ENCODE data around the gene AKAP8L. TPM values are rescaled to one million over a fixed set of nuclear protein-coding genes. Genes with fewer than 3 reads are reported as not detected.

Gene AKAP8L
- total RNA-seq, 2 donors from 2014 or later: 147 to 196 TPM

DNA sequence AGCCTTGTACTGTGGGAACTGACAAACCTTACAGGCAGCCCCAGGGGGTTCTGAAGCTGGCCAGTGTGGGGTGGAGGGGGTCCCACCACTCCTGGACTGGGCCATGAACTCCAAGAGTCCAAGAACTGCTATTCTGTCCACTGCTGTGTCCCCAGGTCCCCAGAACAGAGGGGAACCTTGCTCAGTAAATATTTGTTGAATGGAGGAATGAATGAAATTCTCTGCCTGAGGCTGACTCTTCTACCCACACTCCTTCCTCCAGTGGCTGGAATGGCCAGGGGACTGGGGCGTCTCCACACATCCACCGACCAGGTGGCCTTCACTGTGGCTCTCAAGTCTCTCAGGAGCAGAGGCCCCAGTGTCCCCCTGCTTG is 19.3 kb upstream of the AKAP8L start:
- intact Hi-C loops (cut with DNase I): no loop called here

DNA sequence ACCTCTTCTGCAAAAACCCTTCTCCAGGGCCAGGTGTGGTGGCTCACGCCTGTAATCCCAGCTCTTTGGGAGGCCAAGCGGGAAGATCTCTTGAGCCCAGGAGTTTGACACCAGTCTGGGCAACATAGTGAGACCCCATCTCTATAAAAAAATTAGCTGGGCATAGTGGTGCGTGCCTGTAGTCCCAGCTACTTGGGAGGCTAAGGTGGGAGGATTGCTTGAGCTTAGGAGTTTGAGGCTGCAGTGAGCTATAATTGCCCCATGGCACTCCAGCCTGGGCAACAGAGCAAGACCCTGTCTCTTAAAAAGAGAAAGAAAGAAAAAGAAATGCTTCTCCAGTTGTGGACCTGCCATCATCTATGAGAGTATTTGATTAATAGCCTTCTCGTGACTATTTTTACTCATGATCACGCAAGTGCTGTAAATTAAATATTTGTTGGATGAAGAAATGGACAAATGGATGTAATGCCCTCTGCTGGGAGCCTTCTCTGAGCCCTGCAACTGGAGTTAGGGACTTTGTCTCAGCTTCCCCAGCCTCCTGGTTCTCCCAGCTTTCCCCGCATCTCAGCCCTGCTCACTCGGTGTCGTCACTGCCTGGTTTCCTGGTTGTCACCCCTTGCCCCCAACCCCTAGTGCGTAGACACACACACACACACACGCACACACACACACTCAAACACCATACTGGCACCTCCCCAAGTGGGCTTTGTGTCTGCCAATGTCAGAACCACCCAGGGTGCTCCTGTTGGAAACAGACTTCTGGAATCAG is 18.8 kb upstream of the AKAP8L start:
- no peak overlapping the region for H3K4me3 ChIP-seq
- no peak for ATAC-seq
- H3K27me3 ChIP-seq: no peaks in the 10 kb centered on the region
- H3K27ac ChIP-seq: peak overlapping the region in 2 of 4 donors; percentile 1 to 39
- TF ChIP-seq POLR2A (IDR thresholded peaks at IDR 0.05): no peak
- TF ChIP-seq, protein P1, sequence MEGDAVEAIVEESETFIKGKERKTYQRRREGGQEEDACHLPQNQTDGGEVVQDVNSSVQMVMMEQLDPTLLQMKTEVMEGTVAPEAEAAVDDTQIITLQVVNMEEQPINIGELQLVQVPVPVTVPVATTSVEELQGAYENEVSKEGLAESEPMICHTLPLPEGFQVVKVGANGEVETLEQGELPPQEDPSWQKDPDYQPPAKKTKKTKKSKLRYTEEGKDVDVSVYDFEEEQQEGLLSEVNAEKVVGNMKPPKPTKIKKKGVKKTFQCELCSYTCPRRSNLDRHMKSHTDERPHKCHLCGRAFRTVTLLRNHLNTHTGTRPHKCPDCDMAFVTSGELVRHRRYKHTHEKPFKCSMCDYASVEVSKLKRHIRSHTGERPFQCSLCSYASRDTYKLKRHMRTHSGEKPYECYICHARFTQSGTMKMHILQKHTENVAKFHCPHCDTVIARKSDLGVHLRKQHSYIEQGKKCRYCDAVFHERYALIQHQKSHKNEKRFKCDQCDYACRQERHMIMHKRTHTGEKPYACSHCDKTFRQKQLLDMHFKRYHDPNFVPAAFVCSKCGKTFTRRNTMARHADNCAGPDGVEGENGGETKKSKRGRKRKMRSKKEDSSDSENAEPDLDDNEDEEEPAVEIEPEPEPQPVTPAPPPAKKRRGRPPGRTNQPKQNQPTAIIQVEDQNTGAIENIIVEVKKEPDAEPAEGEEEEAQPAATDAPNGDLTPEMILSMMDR (IDR thresholded peaks at IDR 0.05): peak in 4 of 7 experiments; percentile 19 to 32 (median 28)
- 60 to 62% methylated on average over 10 of the region's 10 CpGs for WGBS, 2 donors
- H3K4me1 ChIP-seq: peaks cover 25% of the 10 kb centered on the region
- DNase-seq: peak in 1 of 4 donors; percentile 38
- intact Hi-C loops (cut with DNase I): no loop called here
- no peaks in the 10 kb centered on the region for H3K9me3 ChIP-seq
- H3K36me3 ChIP-seq (replicated peaks in 1 of 2; ENCODE audit: insufficient read depth in 1 of 2, low read depth in 2 of 2): no peaks in the 10 kb centered on the region

More for the DNA sequence above, 19.3 kb upstream of the AKAP8L start:
- no peaks in the 10 kb centered on the region for H3K9me3 ChIP-seq
- H3K27me3 ChIP-seq: no peaks in the 10 kb centered on the region
- H3K27ac ChIP-seq: peak overlapping the region in 1 of 4 donors; percentile 39
- H3K36me3 ChIP-seq (replicated peaks in 1 of 2; ENCODE audit: insufficient read depth in 1 of 2, low read depth in 2 of 2): no peaks in the 10 kb centered on the region
- WGBS, 2 donors: 96 to 100% methylated on average over 2 of the region's 2 CpGs
- no peak overlapping the region for H3K4me3 ChIP-seq
- no peak for TF ChIP-seq POLR2A (IDR thresholded peaks at IDR 0.05)
- TF ChIP-seq, protein P1 (IDR thresholded peaks at IDR 0.05): no peak
- DNase-seq: no peak
- ATAC-seq: no peak
- peaks cover 23% of the 10 kb centered on the region for H3K4me1 ChIP-seq

DNA sequence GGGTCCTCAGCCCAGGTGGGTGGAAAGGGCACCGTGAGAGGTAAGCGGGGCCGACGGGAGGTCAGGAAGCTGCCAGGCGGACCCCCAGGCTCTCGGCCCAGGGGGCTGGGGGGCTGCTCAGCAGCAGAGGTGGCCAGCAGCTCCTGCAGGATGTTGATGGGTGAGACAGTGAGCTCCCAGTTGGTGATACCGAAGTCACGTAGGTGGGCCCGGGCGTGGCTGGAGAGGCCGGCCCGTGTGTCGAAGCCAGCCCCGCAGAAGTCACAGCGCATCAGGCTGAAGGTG is 18.0 kb upstream of the AKAP8L start:
- no peak overlapping the region for H3K4me3 ChIP-seq
- whole genome bisulfite sequencing, 2 donors: 87 to 93% methylated on average over 6 to 15 of the region's 15 CpGs
- TF ChIP-seq, protein P1 (IDR thresholded peaks at IDR 0.05): no peak
- no peak for TF ChIP-seq POLR2A (IDR thresholded peaks at IDR 0.05)
- DNase-seq: no peak
- no peak for ATAC-seq
- no peaks in the 10 kb centered on the region for H3K9me3 ChIP-seq
- H3K4me1 ChIP-seq: peaks cover 26% of the 10 kb centered on the region
- H3K27me3 ChIP-seq: no peaks in the 10 kb centered on the region
- intact Hi-C loops (cut with DNase I): no loop called here
- H3K36me3 ChIP-seq (replicated peaks in 1 of 2; ENCODE audit: insufficient read depth in 1 of 2, low read depth in 2 of 2): no peaks in the 10 kb centered on the region
- H3K27ac ChIP-seq: no peak overlapping the region

GRCh38 chr19:15436012-15436825 is 17.4 kb upstream of the AKAP8L start:
- no peak for DNase-seq
- no peaks in the 10 kb centered on the region for H3K36me3 ChIP-seq (replicated peaks in 1 of 2; ENCODE audit: insufficient read depth in 1 of 2, low read depth in 2 of 2)
- no peak for ATAC-seq
- H3K4me1 ChIP-seq: peaks cover 31% of the 10 kb centered on the region
- WGBS, 2 donors: 78 to 83% methylated on average over 10 of the region's 10 CpGs
- intact Hi-C loops (cut with DNase I): no loop called here
- no peak overlapping the region for H3K27ac ChIP-seq
- no peak overlapping the region for H3K4me3 ChIP-seq
- TF ChIP-seq, protein P1 (IDR thresholded peaks at IDR 0.05): no peak
- no peak for TF ChIP-seq POLR2A (IDR thresholded peaks at IDR 0.05)
- H3K9me3 ChIP-seq: no peaks in the 10 kb centered on the region
- no peaks in the 10 kb centered on the region for H3K27me3 ChIP-seq
